DMS153 treated with DMSO at 0.1 percent for 48 hours (cell line): ENCODE measurements around the gene SH2B2.
"Not testable (repeated sequence)": the region's sequence is repeated elsewhere in the genome, so short reads cannot be mapped to it uniquely, and the experiment has no call there.

ENCODE experiments used
- DNase-seq: peaks from one replicate; lab custom pipeline; 2025; ENCODE audit not compliant: unreplicated experiment; lab: John Stamatoyannopoulos, UW

SH2B2 gene

GRCh38 chr7:102330666-102331460 lies 44.2 kb downstream of the SH2B2 start:
- DNase-seq: not testable (repeated sequence)

DNA sequence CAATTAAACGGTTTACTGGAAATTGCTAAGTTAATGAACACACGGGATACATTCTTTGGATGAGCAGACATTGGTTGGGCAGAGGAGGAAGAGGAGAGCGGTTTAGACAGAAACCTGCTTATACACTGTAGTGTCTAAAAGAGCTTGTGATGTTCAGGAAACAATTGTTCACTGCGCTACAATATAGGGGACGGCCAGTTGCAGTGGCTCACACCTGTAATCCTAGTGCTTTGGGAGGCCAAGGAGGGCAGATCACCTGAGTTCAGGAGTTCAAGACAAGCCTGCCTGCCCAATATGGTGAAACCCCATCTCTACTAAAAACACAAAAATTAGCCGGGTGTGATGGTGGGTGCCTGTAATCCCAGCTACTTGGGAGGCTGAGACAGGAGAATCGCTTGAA lies 48.9 kb downstream of the SH2B2 start:
- not testable (repeated sequence) for DNase-seq

- DNase-seq: not testable (repeated sequence)
These were observed 50.3 kb downstream of the SH2B2 start for GRCh38 chr7:102337002-102337401.

- DNase-seq: not testable (repeated sequence)
These were observed 50.8 kb downstream of the SH2B2 start for GRCh38 chr7:102337420-102337819.

GRCh38 chr7:102340599-102341368 lies 54.1 kb downstream of the SH2B2 start:
- not testable (repeated sequence) for DNase-seq

- DNase-seq: not testable (repeated sequence)
These were observed 60.3 kb downstream of the SH2B2 start for GRCh38 chr7:102346983-102347382.

GRCh38 chr7:102356344-102356743 lies 69.7 kb downstream of the SH2B2 start, which contains the start of gene SPDYE6:
Gene SPDYE6 (minus strand): TSS chr7:102356444. CDS start chr7:102356023, 421 bp downstream.
- not testable (repeated sequence) for DNase-seq

DNA sequence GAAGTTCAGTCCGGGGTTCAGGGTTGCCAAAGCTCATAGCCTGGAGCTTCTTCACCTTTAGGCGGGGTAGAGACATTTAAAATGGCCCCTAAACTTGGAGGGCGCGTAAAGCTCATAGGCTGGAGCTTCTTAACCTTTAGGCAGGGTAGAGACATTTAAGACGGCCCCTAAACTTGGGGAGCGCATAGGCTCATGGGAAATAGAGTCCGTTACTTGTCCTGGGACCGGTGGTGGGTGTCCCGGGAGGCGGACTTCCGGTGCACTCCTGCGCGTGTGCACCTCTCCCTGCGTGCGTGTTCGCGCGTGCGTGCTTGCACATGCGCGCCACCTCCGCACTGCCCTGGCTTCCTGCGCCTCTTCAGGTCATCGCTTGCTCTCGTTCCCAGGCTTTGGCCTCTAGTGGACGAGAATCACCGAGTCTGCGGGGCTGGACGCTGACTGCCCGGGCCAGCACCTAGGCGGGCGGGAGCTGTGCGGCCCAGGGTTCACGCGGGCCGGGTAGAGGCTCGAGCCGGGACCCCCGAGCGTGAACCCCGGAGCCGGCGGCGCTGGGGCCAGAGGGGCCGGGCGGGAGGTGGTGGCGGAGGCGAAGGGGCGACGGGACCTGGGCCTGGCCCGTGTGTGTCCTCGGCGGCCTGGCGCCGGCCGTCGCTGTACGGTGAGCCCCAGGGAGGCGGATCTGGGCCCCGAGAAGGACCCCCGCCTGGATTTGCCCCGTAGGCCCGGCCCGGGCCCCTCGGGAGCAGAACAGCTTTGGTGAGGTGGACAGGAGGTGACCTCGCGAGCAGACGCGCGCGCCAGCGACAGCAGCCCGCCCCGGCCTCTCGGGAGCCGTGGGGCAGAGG lies 77.1 kb downstream of the SH2B2 start:
- peak; percentile 79 for DNase-seq

GRCh38 chr7:102364394-102364886 lies 77.8 kb downstream of the SH2B2 start:
- not testable (repeated sequence) for DNase-seq

GRCh38 chr7:102365390-102365789 lies 78.7 kb downstream of the SH2B2 start:
- DNase-seq: not testable (repeated sequence)

DNA sequence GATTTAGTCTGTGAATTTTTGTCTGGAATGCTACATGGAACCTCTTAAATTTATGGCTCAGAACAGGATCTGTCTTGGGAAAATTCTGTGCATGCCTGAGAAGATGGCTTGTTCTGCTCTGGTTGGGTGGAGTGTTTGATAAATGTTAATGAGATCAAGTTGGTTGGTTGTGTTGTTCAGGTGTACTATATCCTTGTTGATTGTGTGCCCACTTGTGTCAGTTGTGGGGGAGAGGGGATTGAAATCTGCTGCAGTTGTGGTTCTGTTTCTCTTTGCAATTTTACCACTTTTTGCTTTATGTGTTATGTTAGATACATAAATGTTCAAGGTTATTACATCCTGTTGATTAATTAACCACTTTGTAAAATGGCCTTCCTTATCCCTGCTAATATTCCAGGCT lies 83.4 kb downstream of the SH2B2 start:
- DNase-seq: not testable (repeated sequence)
